IPS-NIHi11 (cell line): ENCODE results near the gene KIF26A.
"Not testable (repeated sequence)": the region's sequence is repeated elsewhere in the genome, so short reads cannot be mapped to it uniquely, and the experiment has no call there.

Experiments
- DNase-seq: peaks from one replicate; pipeline ENCODE4 v3.0.0; 2012; ENCODE audit warnings: mixed read lengths, low spot score

KIF26A gene

GRCh38 chr14:104208331-104208730, 69.9 kb downstream of the KIF26A start:
- not testable (repeated sequence) for DNase-seq

DNA sequence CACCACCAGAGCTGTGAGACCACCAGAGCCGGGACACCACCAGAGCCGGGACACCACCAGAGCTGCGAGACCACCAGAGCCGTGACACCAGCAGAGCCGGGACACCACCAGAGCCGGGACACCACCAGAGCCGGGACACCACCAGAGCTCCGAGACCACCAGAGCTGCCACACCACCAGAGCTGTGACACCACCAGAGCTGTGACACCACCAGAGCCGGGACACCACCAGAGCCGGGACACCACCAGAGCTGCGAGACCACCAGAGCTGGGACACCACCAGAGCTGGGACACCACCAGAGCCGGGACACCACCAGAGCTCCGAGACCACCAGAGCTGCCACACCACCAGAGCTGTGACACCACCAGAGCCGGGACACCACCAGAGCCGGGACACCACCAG, 70.7 kb downstream of the KIF26A start:
- DNase-seq: not testable (repeated sequence)

DNA sequence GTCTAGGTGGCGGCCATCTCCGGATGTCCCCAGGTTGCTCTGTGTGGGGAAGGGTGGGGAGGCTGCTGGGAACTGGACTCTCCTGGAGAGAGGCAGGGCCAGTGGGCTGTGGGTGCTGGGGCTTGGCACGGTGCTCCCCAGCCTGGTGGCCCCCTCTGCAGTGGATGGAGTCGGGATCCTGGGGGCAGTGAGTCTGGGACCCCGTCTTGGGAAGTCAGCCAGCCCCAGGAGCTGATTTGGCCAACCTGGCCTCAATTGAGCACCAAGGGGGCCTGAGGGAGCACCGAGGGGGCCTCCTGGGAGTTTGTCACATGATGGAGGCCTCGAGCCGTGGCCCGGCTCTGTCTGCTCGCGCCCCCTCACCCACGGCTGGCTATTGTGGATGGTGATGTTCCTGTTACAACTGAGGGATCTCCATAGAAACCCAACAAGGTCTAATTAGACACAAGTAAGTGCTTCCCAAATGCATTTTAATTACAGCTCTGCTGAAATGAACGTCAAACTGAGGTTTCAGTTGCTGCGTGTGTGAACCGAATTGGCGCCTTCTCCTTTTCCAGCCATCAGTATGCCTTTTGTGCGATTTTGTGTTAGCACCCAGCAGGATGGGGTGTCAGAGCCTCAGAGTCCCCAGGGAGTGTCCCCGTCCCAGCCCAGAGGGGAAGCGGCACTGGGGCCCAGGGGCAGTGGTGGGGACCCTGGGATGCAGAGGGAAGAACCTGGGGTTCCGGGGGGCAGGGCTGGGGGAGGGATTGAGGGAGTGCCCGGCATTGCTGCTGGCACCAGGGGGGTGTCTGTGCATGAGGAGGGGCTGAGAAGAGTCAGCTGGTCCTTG, 71.8 kb downstream of the KIF26A start:
- no peak for DNase-seq

DNA sequence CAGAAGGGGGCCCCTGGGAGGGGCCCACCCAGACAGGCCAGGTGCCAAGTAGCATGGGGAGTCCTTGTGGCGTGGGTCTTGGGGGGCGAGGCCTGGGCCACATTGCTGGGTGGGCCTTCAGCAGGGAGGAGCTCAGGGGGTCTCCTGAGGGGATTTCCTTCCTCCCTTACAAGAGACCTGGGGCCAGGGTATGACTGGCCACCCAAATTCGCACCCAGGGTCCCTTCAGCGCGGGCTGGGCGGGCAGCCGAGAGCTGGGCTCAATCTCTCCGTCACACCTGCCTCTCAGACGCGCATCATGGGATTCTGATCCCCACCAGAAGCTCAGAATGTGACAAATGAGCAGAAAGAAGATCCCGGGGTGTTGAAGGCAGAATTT, 72.4 kb downstream of the KIF26A start:
- no peak for DNase-seq

DNA sequence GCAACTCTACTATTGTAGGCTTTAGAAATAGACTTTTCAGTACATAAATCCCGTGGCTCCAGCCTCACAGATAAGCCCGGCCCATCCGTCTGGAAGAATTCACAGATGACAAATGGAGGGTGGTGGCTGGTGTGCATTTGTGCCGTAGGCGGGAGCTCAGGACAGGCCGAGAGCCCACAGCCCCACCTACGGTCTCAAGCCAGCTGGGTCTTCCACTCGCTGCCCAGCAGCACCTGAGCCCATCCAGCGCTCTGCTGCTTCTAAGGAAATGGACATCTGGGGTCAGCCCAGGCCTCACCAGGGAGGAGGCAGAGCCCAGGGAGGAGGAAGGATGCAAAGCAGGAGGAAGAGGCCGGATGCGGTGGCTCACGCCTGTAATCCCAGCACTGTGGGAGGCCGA, 72.8 kb downstream of the KIF26A start:
- no peak for DNase-seq

- no peak for DNase-seq
Observed at GRCh38 chr14:104211741-104212140, 73.4 kb downstream of the KIF26A start.

- DNase-seq: no peak
Observed at GRCh38 chr14:104212206-104213095, 74.1 kb downstream of the KIF26A start.

DNA sequence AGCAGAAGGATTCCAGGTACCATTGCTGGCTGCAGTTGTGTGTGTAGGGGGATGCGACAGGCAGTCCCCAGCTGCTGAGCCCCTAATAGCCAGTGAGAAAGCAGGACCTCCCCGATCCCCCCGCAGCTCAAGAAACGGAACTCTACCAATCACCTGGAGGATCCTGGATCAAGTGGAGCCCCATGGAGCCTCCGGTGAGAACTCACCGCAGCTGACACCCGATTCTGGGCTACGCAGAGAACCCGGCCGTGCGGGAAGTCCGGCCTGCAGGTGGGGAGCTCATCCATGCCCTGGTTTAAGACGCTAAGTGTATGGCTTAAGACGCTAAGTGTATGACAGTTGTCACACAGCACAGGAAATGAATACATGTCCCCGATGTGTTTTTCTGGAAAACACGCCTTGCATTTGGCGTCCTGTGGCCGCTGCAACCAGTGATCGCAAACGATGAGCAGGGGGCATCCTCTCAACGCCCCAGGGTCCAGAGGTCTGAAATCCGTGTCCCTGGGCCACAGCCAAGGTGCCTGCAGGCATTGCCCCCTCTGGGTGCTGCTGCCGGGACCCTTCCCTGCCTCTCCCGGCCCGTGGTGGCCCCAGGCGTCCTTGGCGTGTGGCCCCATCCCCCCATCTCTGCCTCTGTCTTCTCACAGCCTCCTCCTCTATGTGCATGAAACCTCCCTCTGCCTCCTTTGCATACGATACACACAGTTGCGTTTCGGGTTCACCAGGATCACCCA, 75.1 kb downstream of the KIF26A start:
- DNase-seq: no peak

GRCh38 chr14:104214431-104215218, 76.2 kb downstream of the KIF26A start:
- DNase-seq: no peak

- no peak for DNase-seq
Observed at GRCh38 chr14:104215706-104216334, 77.4 kb downstream of the KIF26A start.

- DNase-seq: no peak
Observed at GRCh38 chr14:104216457-104216856, 78.1 kb downstream of the KIF26A start.

- no peak for DNase-seq
Observed at GRCh38 chr14:104217486-104218360, 79.3 kb downstream of the KIF26A start.

- no peak for DNase-seq
Observed at GRCh38 chr14:104218361-104219180, 80.2 kb downstream of the KIF26A start.

- DNase-seq: peak; percentile 41
Observed at GRCh38 chr14:104219731-104220214, 81.4 kb downstream of the KIF26A start.

GRCh38 chr14:104220215-104221070, 82.1 kb downstream of the KIF26A start:
- no peak for DNase-seq

- DNase-seq: no peak
Observed at GRCh38 chr14:104221071-104221625, 82.8 kb downstream of the KIF26A start.

DNA sequence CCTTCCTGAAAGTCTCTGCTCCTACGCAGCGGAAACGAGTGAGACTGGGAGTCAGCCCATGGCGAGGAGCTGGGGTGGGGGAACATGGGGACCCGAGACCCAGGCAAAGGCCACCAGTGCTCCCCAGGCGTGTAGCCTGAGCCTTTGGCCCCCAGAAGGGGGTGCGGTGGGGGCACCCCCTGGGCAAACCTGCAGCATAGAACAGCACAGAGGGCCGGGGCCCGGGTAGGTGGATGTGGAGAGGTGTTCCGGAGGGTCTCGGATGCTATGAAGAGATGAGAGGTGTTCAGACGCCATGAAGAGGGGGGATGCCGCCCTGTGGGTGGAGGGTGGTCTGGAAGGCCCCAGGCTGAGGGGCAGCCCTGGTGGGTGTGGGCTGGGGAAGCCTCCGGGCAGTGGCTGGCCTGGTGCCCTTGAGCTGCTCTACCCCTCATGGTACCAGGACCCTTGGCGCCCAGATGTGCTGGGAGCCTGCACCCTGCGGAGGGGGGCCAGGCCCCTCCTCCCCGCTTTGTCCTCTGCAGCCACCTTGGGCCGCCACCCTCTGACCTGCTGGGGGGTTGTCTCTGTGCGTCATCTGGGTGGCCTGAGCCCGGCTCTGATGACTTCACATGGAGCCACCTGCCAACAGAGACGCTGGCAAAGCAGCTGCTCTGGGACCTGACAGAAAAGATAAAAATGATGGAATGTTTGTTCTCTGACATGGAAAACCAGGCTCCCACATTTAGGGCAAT, 83.4 kb downstream of the KIF26A start:
- no peak for DNase-seq
